NCI-H460 (cell line): Measurements from ENCODE around the gene PTK7. TPM values are rescaled to one million over a fixed set of nuclear protein-coding genes. Genes with fewer than 3 reads are reported as not detected.

ENCODE experiments used
- DNase-seq: peaks from one replicate; pipeline ENCODE4 v3.0.0-alpha.2; 2016; ENCODE audit warnings: low read depth; ENCODE audit errors: extremely low read depth
- total RNA-seq: library from RNA; depleted of rRNA; stranded (reverse); fragments of >200 nt; shearing (Covaris generic); gene quantifications from 2 replicates; pipeline ENCODE4 v1.2.3, GENCODE V29; 2014

PTK7 gene
- total RNA-seq, 1 experiment from 2014 or later: 1.2 TPM

- no peak for DNase-seq
Observed at GRCh38 chr6:43142101-43142500, 66.0 kb downstream of the PTK7 start.

GRCh38 chr6:43143235-43144128 lies 67.4 kb downstream of the PTK7 start:
- peak; percentile 62 for DNase-seq

GRCh38 chr6:43144879-43145278 lies 68.8 kb downstream of the PTK7 start:
- DNase-seq: no peak

GRCh38 chr6:43146261-43146660 lies 70.1 kb downstream of the PTK7 start:
- DNase-seq: no peak

GRCh38 chr6:43146709-43147688 lies 70.9 kb downstream of the PTK7 start:
- DNase-seq: no peak

- DNase-seq: no peak
Observed at GRCh38 chr6:43147691-43148477, 71.8 kb downstream of the PTK7 start.

GRCh38 chr6:43149265-43149664 lies 73.2 kb downstream of the PTK7 start:
- DNase-seq: no peak

- no peak for DNase-seq
Observed at GRCh38 chr6:43150051-43150751, 74.1 kb downstream of the PTK7 start.

- no peak for DNase-seq
Observed at GRCh38 chr6:43159599-43159998, 83.5 kb downstream of the PTK7 start.

- no peak for DNase-seq
Observed at GRCh38 chr6:43163899-43164298, 87.8 kb downstream of the PTK7 start.

- no peak for DNase-seq
Observed at GRCh38 chr6:43170417-43170930, 94.4 kb downstream of the PTK7 start.

- peak; percentile 98 for DNase-seq
Observed at GRCh38 chr6:43170931-43171706, 95.0 kb downstream of the PTK7 start, which contains the start of gene SRF. Gene SRF (plus strand): TSS chr6:43171269. CDS start chr6:43171657, 388 bp downstream.

GRCh38 chr6:43171707-43172103 lies 95.6 kb downstream of the PTK7 start:
- DNase-seq: no peak

- DNase-seq: no peak
Observed at GRCh38 chr6:43172104-43173007, 96.2 kb downstream of the PTK7 start.

- DNase-seq: no peak
Observed at GRCh38 chr6:43173591-43174262, 97.6 kb downstream of the PTK7 start.

GRCh38 chr6:43174263-43175112 lies 98.4 kb downstream of the PTK7 start:
- peak; percentile 93 for DNase-seq
